ENCODE data around the gene ARL2BP. TPM values are rescaled to one million over a fixed set of nuclear protein-coding genes. Genes with fewer than 3 reads are reported as not detected.
A peak's percentile ranks its signal among the peaks of the same experiment; 100 is the strongest.

The ARL2BP gene
- total and polyA plus RNA-seq, 2 of the 13 experiments (the other 11 are each of a cell fraction or from before 2014, with no cell fraction given), result 64.3 to 67.6 TPM

DNA sequence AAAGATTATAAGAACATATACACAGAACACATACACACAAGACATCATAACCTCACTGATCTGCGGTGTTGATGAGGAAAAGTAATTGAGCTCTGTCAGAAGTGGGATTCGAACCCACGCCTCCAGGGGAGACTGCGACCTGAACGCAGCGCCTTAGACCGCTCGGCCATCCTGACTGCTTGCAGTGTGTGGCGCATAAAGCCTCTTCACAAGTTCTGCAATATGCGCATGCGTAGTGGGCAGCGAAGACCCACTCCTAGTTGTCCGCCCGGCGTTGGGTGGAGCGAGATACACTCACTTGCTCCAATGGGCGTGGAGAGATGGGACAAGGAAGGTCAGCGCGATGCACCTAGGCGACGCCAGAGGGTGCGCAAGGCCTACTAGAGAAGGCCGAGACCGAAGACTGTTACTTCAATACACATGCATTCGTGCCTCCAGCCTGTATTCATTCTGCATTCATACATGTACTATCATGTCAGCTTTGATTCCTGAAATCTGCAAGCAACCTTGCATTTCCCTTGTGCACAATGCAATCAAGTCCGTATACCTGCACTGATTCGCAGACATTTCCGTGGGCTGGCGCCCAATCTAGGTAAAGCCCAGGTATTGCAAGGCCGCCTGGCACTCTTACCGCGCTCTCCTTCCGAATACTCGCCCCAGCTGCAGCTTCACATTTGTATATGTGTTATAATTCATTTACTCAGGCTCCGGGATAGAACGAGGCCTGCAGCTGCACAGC lies 55.5 kb downstream of the ARL2BP start (continued):
- TF ChIP-seq ZNF44 (CRISPR knock-in tag; IDR thresholded peaks at IDR 0.05) (peak; percentile 97), ZNF563 (CRISPR knock-in tag; IDR thresholded peaks at IDR 0.05) (peak; percentile 57; the same call in 1 of the 2 replicates), FOXJ3 (CRISPR knock-in tag; IDR thresholded peaks at IDR 0.05; ENCODE audit: borderline replicate concordance) (peak; percentile 69; the same call in 1 of the 2 replicates), MAZ (IDR thresholded peaks at IDR 0.05; ENCODE audit: borderline replicate concordance, low read depth, low read length) (peak; percentile 66; the same call in 1 of the 2 replicates), MAZ (CRISPR knock-in tag; IDR thresholded peaks at IDR 0.05; ENCODE audit: low read depth) (peak; percentile 93; the same call in 1 of the 2 replicates), ZNF639 (CRISPR knock-in tag; conservative IDR thresholded peaks at IDR 0.05) (no peak), PBX3 (CRISPR knock-in tag; IDR thresholded peaks at IDR 0.05; ENCODE audit: borderline replicate concordance) (no peak), MIER3 (CRISPR knock-in tag; IDR thresholded peaks at IDR 0.05; ENCODE audit: borderline replicate concordance) (peak; percentile 99), ZC3H13 (CRISPR knock-in tag; IDR thresholded peaks at IDR 0.05) (no peak), ZNF296 (CRISPR knock-in tag; conservative IDR thresholded peaks at IDR 0.05) (no peak), ZNF136 (CRISPR knock-in tag; IDR thresholded peaks at IDR 0.05; ENCODE audit: low read depth) (peak; percentile 83; the same call in 1 of the 2 replicates), ZNF780A (CRISPR knock-in tag; IDR thresholded peaks at IDR 0.05) (no peak; the same call in 1 of the 2 replicates), SPEN (CRISPR knock-in tag; IDR thresholded peaks at IDR 0.05; ENCODE audit: low read depth) (peak; percentile 69), ZNF556 (CRISPR knock-in tag; IDR thresholded peaks at IDR 0.05; ENCODE audit: borderline replicate concordance) (peak; percentile 49), MAFF (IDR thresholded peaks at IDR 0.05; ENCODE audit: low read depth, low read length) (no peak; the same call in 1 of the 2 replicates), ZFP90 (CRISPR knock-in tag; IDR thresholded peaks at IDR 0.05; ENCODE audit: borderline replicate concordance) (peak; percentile 73; the same call in 1 of the 2 replicates), ERF (CRISPR knock-in tag; IDR thresholded peaks at IDR 0.05) (peak; percentile 86), ZNF251 (CRISPR knock-in tag; IDR thresholded peaks at IDR 0.05) (peak; percentile 82; the same call in 1 of the 2 replicates), ATRX (CRISPR knock-in tag; IDR thresholded peaks at IDR 0.05; ENCODE audit: borderline replicate concordance) (0 out of 2 replicates have a peak, but pooled peaks have one; percentile 81), ZNF432 (CRISPR knock-in tag; IDR thresholded peaks at IDR 0.05; ENCODE audit: borderline replicate concordance) (0 out of 2 replicates have a peak, but pooled peaks have one; percentile 79), ZNF10 (CRISPR knock-in tag; IDR thresholded peaks at IDR 0.05; ENCODE audit: borderline replicate concordance, low read depth) (no peak), ZNF790 (CRISPR knock-in tag; IDR thresholded peaks at IDR 0.05; ENCODE audit: borderline replicate concordance) (no peak), GLI4 (CRISPR knock-in tag; IDR thresholded peaks at IDR 0.05; ENCODE audit: borderline replicate concordance) (0 out of 2 replicates have a peak, but pooled peaks have one; percentile 24), HNRNPK (IDR thresholded peaks at IDR 0.05; ENCODE audit: low read depth, low read length, poor library complexity, severe bottlenecking) (no peak)
